Fibroblast of the aortic adventitia (primary cell): Measurements from ENCODE around the gene MRPL46. TPM values are rescaled to one million over a fixed set of nuclear protein-coding genes. Genes with fewer than 3 reads are reported as not detected.
A peak's percentile ranks its signal among the peaks of the same experiment; 100 is the strongest.

Experiments used
- DNase-seq: peaks from one replicate; pipeline ENCODE4 v3.0.0-alpha.2; 2010; ENCODE audit warnings: low read depth
- H3K4me3 ChIP-seq: 2 replicates; pipeline ENCODE4 v1.5.1; 2011; ENCODE audit warnings: low read depth, mild to moderate bottlenecking, control low read depth, low read length, moderate library complexity
- total RNA-seq: library from RNA; depleted of rRNA; stranded (reverse); fragments of >200 nt; gene quantifications from 2 replicates; pipeline ENCODE4 v1.2.3, GENCODE V29; 2012; ENCODE audit warnings: low replicate concordance
- TF ChIP-seq, protein P1 (sequence below): IDR thresholded peaks from 2 replicates; pipeline ENCODE4 v1.5.1; 2011; ENCODE audit warnings: mild to moderate bottlenecking, low read length, control low read depth, inconsistent platforms; ENCODE audit not compliant: insufficient read depth

Gene MRPL46
- total RNA-seq, 1 donor = 16.4 TPM

DNA sequence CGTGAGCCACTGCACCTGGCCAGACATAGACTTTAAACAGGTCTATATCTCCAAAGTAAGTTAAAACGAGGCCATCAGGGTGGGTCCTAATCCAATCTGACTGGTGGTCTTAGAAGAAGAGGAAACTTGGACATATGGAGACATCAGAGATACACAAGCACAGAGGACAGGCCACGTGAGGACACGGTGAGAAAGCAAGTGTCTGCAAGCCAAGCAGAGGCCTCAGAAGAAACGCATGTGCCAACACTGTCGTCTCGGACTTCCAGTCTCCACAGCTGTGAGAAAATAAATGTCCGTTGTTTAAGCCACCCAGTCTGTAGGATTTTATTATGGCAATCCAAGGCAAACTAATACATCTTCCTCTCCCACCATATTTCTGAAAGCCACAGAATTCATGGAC, 43.9 kb downstream of the MRPL46 start:
- DNase-seq = no peak

DNA sequence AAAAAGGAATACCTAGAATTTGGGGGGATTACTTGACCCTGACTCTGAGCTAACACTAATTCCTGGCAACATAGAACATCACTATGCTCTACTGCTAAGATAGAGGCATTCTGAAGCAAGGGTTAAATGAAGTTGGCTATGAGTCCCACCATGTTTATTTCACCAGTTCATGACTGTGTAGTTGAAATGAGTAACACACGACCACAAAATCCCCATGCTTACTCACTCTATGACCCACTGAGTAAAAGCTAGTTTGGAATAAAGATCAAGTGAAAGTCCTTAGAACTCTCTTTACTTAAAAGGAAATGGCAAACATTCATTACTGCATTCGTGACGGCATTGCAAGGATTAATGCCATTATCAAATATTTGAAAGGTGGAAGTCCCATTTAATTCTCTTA, 47.4 kb downstream of the MRPL46 start:
- TF ChIP-seq, protein P1, sequence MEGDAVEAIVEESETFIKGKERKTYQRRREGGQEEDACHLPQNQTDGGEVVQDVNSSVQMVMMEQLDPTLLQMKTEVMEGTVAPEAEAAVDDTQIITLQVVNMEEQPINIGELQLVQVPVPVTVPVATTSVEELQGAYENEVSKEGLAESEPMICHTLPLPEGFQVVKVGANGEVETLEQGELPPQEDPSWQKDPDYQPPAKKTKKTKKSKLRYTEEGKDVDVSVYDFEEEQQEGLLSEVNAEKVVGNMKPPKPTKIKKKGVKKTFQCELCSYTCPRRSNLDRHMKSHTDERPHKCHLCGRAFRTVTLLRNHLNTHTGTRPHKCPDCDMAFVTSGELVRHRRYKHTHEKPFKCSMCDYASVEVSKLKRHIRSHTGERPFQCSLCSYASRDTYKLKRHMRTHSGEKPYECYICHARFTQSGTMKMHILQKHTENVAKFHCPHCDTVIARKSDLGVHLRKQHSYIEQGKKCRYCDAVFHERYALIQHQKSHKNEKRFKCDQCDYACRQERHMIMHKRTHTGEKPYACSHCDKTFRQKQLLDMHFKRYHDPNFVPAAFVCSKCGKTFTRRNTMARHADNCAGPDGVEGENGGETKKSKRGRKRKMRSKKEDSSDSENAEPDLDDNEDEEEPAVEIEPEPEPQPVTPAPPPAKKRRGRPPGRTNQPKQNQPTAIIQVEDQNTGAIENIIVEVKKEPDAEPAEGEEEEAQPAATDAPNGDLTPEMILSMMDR = no peak
- DNase-seq = peak; percentile 52
- no peak overlapping the region for H3K4me3 ChIP-seq

More for the DNA sequence above, 43.9 kb downstream of the MRPL46 start:
- H3K4me3 ChIP-seq = no peak overlapping the region
- TF ChIP-seq, protein P1 = no peak

Other genes with a start within 250 kb of the MRPL46 start
- 7.0 and 19.6 TPM in 2 replicates for gene NTRK3, start 210.6 kb downstream of the MRPL46 start, total RNA-seq
- gene MRPS11, start 320 bp upstream of the MRPL46 start, total RNA-seq = 16.1 and 28.8 TPM in 2 replicates
- gene DET1, start 79.3 kb upstream of the MRPL46 start, total RNA-seq = 6.1 and 11.5 TPM in 2 replicates
- gene AEN, start 154.0 kb upstream of the MRPL46 start, total RNA-seq = 20.8 and 36.6 TPM in 2 replicates
- 1.9 and 6.6 TPM in 2 replicates for gene ISG20, start 171.6 kb upstream of the MRPL46 start, total RNA-seq